Dermis microvascular lymphatic vessel endothelial cell (primary cell): ENCODE data around the gene REEP2. TPM values are rescaled to one million over a fixed set of nuclear protein-coding genes. Genes with fewer than 3 reads are reported as not detected.
"Not testable (repeated sequence)": the region's sequence is repeated elsewhere in the genome, so short reads cannot be mapped to it uniquely, and the experiment has no call there.

Source experiments
- DNase-seq, 2 donors: peaks; one replicate each; pipeline versions ENCODE4 v3.0.0 to v3.0.0-alpha.2; 2010; ENCODE audit warnings: low read depth in 2 of 2
- total RNA-seq: library from RNA; depleted of rRNA; stranded (reverse); fragments of >200 nt; gene quantifications from 2 replicates; pipeline ENCODE4 v1.2.1, GENCODE V29; 2014

Gene REEP2, protein sequence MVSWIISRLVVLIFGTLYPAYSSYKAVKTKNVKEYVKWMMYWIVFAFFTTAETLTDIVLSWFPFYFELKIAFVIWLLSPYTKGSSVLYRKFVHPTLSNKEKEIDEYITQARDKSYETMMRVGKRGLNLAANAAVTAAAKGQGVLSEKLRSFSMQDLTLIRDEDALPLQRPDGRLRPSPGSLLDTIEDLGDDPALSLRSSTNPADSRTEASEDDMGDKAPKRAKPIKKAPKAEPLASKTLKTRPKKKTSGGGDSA
- total RNA-seq: 1.2 and 1.6 TPM in 2 replicates

DNA sequence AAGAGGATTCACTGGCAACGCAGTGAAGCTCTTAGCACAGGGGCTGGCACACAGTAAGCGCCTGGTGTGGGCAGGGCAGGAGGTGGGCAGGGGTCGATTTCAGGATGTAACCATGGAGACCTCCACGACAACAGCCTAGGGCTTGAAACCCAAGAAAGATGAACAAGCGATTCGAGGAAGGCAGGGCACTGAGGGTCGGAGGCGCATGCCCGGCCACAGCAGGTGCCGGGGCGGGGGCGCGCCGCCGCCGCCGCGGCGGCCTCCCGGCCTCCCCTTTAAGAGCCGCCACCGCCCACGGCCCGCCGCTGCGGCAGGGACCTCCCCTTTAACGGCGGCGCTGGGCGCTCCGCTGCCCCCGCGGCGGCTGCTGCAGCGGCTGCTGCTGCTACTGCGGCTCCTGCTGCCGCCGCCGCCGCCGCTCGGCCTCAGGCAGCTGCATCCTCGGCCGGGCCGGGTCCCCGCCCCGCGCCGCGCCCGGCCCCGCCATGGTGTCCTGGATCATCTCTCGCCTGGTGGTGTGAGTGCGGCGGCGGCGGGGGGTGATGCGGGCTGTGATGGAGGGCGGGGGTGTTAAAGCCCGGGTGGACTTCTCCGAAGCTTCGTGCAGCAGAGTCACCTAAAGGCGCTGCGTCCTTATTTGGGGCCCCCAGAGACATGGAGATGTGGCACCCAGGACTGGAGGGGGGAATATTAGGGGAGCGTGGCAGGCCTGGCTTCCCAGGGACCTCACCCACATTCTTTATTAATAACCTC, at the start of gene REEP2:
Gene REEP2 (plus strand): TSS at position 334 of the 753 bp plus-strand sequence. CDS start 152 bp downstream, at position 486.
- peak in 1 of 2 donors; percentile 57 for DNase-seq

GRCh38 chr5:138389332-138389731, 49.5 kb upstream of the REEP2 start:
- DNase-seq: no peak

DNA sequence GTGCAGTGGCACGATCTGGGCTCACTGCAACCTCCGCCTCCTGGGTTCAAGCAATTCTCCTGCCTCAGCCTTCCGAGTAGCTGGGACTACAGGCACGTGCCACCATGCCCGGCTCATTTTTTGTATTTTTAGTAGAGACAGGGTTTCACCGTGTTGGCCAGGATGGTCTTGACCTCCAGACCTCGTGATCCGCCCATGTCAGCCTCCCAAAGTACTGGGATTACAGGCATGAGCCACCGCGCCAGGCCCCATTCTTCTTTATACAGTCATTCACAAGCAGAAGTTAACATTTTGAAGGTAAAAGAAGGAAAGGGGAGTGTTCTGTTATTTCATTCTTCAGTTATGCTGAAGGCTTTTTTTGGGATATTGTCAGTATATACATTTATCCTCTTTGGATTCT, 48.9 kb upstream of the REEP2 start:
- DNase-seq: not testable (repeated sequence)

DNA sequence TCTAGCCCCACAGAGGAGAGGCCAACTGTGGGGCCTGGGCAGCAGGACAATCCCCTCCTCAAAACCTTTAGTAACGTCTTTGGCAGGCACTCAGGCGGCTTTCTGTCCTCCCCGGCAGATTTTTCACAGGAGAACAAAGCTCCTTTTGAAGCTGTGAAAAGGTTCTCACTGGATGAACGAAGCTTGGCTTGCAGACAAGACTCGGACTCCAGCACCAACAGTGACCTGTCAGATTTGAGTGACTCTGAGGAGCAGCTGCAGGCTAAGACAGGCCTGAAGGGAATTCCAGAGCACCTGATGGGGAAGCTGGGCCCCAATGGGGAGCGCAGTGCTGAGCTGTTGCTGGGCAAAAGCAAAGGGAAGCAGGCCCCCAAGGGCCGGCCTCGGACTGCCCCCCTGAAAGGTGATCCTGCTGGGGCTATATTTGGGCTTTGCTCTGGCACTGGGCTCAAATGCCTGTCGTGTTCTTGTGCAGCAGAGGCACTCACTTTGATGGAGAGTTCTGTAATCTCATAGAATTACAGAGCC, 46.9 kb upstream of the REEP2 start:
- DNase-seq: no peak

DNA sequence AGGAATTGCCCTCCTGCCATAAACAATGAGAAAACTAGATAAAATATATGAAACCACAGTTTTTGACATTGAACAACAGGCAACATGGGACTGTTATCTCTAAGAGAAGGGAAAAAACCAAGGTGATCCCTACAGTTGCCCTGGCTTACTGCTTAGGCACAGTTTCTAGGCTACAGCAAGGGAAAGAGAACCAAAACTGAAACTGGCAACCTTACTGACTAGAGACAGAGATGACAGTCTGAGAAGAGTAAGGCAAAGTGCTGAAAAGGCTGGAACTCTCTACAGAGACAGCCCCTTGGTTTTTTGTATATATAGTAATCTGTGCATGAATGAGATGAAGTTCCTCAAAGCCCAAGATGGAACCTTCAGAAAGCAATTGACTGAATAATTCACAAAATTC, 36.2 kb upstream of the REEP2 start:
- DNase-seq: no peak

DNA sequence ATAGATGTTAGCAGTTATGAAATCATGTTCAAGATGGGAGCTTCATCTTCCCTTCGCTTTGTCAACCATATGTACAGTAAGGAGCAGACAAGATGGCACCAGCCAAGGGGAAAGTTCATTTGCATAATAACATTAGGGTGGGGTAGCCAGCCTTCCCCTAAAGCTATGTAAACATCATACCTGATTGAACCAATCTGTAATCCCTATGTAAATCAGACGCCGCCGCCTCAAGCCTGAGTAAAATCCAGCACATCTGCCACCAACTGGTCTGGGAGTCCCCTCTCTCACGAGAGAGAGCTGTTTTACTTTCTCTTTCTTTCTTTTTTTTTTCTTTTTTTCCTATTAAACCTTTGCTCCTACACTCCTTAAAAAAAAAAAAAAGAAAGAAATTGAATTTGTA, 30.8 kb upstream of the REEP2 start:
- no peak for DNase-seq

DNA sequence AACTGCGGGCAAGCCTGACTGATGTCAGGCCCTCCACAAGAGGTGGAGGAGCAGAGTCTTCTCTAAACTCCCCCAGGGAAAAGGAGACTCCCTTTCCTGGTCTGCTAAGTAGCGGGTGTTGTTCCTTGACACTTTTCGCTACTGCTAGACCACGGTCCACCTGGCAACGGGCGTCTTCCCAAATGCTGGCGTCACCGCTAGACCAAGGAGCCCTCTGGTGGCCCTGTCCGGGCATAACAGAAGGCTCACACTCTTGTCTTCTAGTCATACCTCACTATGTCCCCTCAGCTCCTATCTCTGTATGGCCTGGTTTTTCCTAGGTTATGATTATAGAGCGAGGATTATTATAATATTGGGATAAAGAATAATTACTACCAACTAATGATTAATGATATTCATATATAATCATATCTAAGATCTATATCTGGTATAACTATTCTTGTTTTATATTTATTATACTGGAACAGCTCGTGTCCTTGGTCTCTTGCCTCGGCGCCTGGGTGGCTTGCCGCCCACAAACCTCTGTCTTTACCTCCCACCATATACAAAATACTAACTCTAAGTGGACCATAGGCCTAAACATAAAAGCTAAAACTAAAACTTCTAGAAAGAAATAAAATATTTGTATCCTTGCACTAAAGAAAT, 27.7 kb upstream of the REEP2 start:
- peak in 1 of 2 donors; percentile 25 for DNase-seq

- DNase-seq: no peak
Observed at GRCh38 chr5:138418444-138418843, 20.4 kb upstream of the REEP2 start.

GRCh38 chr5:138425079-138425478, 13.8 kb upstream of the REEP2 start:
- peak in 1 of 2 donors; percentile 46 for DNase-seq

DNA sequence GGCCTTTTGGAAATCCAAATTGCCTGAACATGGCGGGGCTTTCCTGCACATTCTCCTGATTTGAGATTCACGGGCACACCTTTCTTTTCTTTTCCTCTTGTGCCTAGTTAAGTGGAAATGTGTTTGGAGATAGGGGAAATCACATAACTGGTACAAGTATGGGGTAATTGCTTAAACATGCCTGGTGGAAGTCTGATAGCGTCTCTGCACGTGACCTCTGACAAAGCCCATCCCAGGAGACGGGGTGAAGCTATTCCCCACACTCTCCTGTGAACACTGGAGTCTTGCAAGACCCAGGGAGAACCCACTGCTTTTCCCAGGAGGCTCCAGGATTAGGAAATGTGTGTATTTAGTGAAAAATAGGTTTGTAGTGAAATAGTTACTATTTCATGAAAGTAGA, 2.9 kb upstream of the REEP2 start:
- DNase-seq: no peak

DNA sequence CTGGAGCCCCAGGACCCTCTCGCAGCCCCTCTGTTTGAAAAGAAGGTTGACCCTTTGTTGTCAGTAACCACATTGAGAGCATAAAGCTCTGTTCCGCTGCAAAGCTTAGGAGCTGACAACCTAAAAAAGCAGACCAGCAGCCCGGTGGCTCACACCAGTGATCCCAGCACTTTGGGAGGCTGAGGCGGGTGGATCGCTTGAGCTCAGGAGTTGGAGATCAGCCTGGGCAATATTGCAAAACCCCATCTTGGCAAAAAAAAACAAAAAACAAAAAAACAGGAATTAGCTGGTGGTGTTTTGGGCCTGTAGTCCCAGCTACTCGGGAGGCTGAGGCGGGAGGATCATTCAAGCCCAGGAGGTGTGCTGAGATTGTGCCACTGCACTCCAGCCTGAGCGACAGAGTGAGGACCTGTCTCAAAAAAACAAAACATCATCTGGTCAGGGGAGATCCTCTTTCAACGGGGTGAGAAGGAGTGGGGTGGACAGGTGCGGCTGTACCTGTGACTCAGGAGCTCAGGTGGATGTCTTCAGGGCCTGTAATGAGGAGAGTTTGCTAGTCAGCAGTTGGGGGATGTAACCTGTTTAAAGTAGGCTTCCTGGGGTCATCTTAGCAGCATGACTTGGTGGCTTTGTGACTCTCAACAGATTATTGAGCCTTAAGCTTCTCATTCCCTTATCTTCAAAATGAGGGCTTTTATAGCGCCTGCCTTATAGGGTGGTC, 694 bp upstream of the REEP2 start:
- DNase-seq: no peak

DNA sequence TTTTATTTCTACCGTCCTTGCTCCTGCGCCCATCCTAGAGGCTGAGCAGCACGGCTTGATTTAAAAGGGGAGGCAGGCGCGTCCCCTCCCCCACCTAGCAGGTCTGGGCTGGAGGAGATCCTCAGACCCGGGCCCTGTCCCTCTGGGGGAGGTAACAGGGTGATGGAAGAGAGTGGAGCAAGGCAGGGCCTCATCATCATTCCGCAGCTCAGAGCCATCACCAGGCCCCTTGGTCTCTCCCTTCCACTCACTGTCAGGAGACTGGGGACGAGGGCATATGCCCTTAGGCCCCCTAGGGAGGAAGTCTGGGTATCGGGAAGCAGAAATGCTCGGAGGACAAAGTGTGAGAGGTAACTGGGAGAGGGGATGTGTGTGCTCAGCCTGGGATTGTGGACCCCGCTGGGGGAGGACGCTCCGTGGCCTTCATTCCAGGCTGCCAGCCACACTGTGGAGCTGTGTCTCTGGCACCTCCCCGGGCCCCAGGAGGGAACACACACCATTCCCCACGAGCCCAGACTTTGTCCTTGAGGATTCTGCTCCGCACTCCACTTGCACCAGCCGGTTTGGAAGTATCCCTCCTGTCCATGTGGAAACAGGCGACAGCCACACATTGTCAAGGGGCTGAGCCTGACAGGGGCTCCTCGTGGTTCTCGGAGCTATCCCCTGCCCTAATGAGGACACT, 761 bp downstream of the REEP2 start:
- DNase-seq: no peak

GRCh38 chr5:138440159-138441073, 1.6 kb downstream of the REEP2 start:
- DNase-seq: no peak

GRCh38 chr5:138441221-138441620, 2.4 kb downstream of the REEP2 start:
- no peak for DNase-seq

- no peak for DNase-seq
Observed at GRCh38 chr5:138444078-138444773, 5.4 kb downstream of the REEP2 start.

DNA sequence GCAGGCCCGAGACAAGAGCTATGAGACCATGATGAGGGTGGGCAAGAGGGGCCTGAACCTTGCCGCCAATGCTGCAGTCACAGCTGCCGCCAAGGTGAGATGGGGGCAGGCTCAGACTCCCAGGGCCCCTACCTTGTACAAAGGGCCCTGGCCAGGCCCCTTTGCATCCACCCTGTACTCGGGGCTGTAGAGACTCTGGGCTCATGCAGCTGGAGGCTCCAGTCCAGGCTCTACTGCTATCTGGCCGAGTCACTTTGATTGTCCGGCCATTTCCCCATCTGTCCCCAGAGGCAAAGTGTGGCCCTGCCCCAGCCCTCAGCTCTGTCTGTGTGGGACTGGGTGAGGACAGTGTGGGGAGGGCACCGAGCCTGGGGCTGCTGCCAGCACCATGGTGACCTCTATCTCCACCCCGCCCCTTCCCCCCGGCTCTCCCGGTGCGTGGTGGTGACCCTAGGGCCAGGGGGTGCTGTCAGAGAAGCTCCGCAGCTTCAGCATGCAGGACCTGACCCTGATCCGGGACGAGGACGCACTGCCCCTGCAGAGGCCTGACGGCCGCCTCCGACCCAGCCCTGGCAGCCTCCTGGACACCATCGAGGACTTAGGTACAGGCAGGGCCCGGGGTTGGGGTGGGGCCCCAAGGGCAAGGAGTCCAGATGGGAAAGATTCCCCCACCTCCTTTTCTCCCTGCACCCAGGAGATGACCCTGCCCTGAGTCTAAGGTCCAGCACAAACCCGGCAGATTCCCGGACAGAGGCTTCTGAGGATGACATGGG, 6.1 kb downstream of the REEP2 start:
- no peak for DNase-seq

GRCh38 chr5:138445547-138446271, 6.9 kb downstream of the REEP2 start:
- DNase-seq: no peak

GRCh38 chr5:138448070-138448469, 9.2 kb downstream of the REEP2 start:
- DNase-seq: no peak
